Fibroblast of the conjunctiva (primary cell): Measurements from ENCODE around the gene ZFYVE28.
"Not testable (repeated sequence)": the region's sequence is repeated elsewhere in the genome, so short reads cannot be mapped to it uniquely, and the experiment has no call there.

Experiments used
- DNase-seq: peaks from one replicate; pipeline ENCODE4 v3.0.0-alpha.2; 2010; ENCODE audit warnings: low read depth

ZFYVE28 gene

GRCh38 chr4:2390146-2390545 is 28.3 kb downstream of the ZFYVE28 start:
- DNase-seq = no peak

- no peak for DNase-seq
Measured at GRCh38 chr4:2389691-2390090, 28.8 kb downstream of the ZFYVE28 start.

- no peak for DNase-seq
Measured at GRCh38 chr4:2388429-2389182, 29.8 kb downstream of the ZFYVE28 start.

GRCh38 chr4:2387829-2388228 is 30.6 kb downstream of the ZFYVE28 start:
- no peak for DNase-seq

GRCh38 chr4:2387218-2387617 is 31.2 kb downstream of the ZFYVE28 start:
- no peak for DNase-seq

GRCh38 chr4:2386717-2387116 is 31.7 kb downstream of the ZFYVE28 start:
- DNase-seq = no peak

- DNase-seq = no peak
Measured at GRCh38 chr4:2385516-2385915, 32.9 kb downstream of the ZFYVE28 start.

GRCh38 chr4:2384245-2384644 is 34.2 kb downstream of the ZFYVE28 start:
- DNase-seq = no peak

GRCh38 chr4:2383760-2384159 is 34.7 kb downstream of the ZFYVE28 start:
- no peak for DNase-seq

GRCh38 chr4:2383220-2383631 is 35.2 kb downstream of the ZFYVE28 start:
- not testable (repeated sequence) for DNase-seq

- not testable (repeated sequence) for DNase-seq
Measured at GRCh38 chr4:2382769-2383202, 35.7 kb downstream of the ZFYVE28 start.

GRCh38 chr4:2380589-2380988 is 37.9 kb downstream of the ZFYVE28 start:
- DNase-seq = not testable (repeated sequence)

GRCh38 chr4:2378898-2379297 is 39.5 kb downstream of the ZFYVE28 start:
- DNase-seq = no peak

GRCh38 chr4:2378401-2378800 is 40.0 kb downstream of the ZFYVE28 start:
- DNase-seq = no peak

GRCh38 chr4:2377241-2377640 is 41.2 kb downstream of the ZFYVE28 start:
- no peak for DNase-seq

GRCh38 chr4:2375427-2375826 is 43.0 kb downstream of the ZFYVE28 start:
- no peak for DNase-seq

- DNase-seq = no peak
Measured at GRCh38 chr4:2373532-2373931, 44.9 kb downstream of the ZFYVE28 start.

- DNase-seq = no peak
Measured at GRCh38 chr4:2372488-2373030, 45.9 kb downstream of the ZFYVE28 start.

- DNase-seq = no peak
Measured at GRCh38 chr4:2371765-2372487, 46.5 kb downstream of the ZFYVE28 start.

- no peak for DNase-seq
Measured at GRCh38 chr4:2370597-2371320, 47.7 kb downstream of the ZFYVE28 start.

- no peak for DNase-seq
Measured at GRCh38 chr4:2368746-2369437, 49.6 kb downstream of the ZFYVE28 start.

GRCh38 chr4:2367626-2368025 is 50.8 kb downstream of the ZFYVE28 start:
- DNase-seq = no peak
